SK-N-SH (cell line): ENCODE measurements around the gene HSD3B2.

Experiments
- EP300 ChIP-seq, 2 experiments: IDR thresholded peaks; 2 replicates each; pipeline versions ENCODE4 v1.4.0 to v1.6.1; 2012; ENCODE audit warnings: borderline replicate concordance in 1 of 2, low read depth in 1 of 2, low read length in 1 of 2
- MXI1 ChIP-seq: IDR thresholded peaks from 2 replicates; pipeline ENCODE4 v1.6.1; 2012; ENCODE audit warnings: mild to moderate bottlenecking, low read depth, low read length, improper control_type of control experiment
- POLR2AphosphoS5 ChIP-seq: IDR thresholded peaks from 2 replicates; pipeline ENCODE4 v1.6.1; 2012; ENCODE audit warnings: low read depth, low read length
- RCOR1 ChIP-seq: fragments of 150-350 bp; IDR thresholded peaks from 2 replicates; pipeline ENCODE4 v1.6.1; 2017; ENCODE audit warnings: antibody characterized with exemption, low read length
- REST ChIP-seq: IDR thresholded peaks from 2 replicates; pipeline ENCODE4 v1.6.1; 2012; ENCODE audit warnings: mild to moderate bottlenecking, low read depth, low read length, moderate library complexity
- RFX5 ChIP-seq: IDR thresholded peaks from 2 replicates; pipeline ENCODE4 v1.6.1; 2012; ENCODE audit warnings: mild to moderate bottlenecking, improper control_type of control experiment, low read length
- RXRA ChIP-seq: IDR thresholded peaks from 2 replicates; pipeline ENCODE4 v1.4.0; 2012; ENCODE audit warnings: low read depth, mild to moderate bottlenecking, borderline replicate concordance
- SIN3A ChIP-seq: IDR thresholded peaks from 2 replicates; pipeline ENCODE4 v1.6.1; 2012; ENCODE audit warnings: low read depth, mild to moderate bottlenecking, low read length, moderate library complexity, borderline replicate concordance
- USF2 ChIP-seq: fragments of 150-350 bp; IDR thresholded peaks from 2 replicates; pipeline ENCODE4 v1.6.1; 2017; ENCODE audit warnings: antibody characterized with exemption, low read length, low read depth, borderline replicate concordance
- YY1 ChIP-seq: IDR thresholded peaks from 2 replicates; pipeline ENCODE4 v1.4.0; 2012; ENCODE audit warnings: low read depth, mild to moderate bottlenecking
- ZBTB33 ChIP-seq: IDR thresholded peaks from 2 replicates; pipeline ENCODE4 v1.4.0; 2012; ENCODE audit warnings: low read depth, borderline replicate concordance
- TF ChIP-seq, protein P1 (sequence below): fragments of 200-600 bp; sonication (generic); IDR thresholded peaks from 2 replicates; pipeline ENCODE4 v1.6.1; 2017; ENCODE audit warnings: antibody characterized with exemption, mild to moderate bottlenecking, moderate library complexity

- TF ChIP-seq YY1 (no peak), EP300 (IDR thresholded peaks at IDR 0.05; ENCODE audit: borderline replicate concordance in 1 of 2, low read depth in 1 of 2, low read length in 1 of 2) (no peak), REST (no peak), RXRA (no peak), POLR2AphosphoS5 (no peak), SIN3A (no peak), RFX5 (no peak), RCOR1 (no peak), ZBTB33 (no peak), MXI1 (no peak), USF2 (no peak)
- TF ChIP-seq, protein P1, sequence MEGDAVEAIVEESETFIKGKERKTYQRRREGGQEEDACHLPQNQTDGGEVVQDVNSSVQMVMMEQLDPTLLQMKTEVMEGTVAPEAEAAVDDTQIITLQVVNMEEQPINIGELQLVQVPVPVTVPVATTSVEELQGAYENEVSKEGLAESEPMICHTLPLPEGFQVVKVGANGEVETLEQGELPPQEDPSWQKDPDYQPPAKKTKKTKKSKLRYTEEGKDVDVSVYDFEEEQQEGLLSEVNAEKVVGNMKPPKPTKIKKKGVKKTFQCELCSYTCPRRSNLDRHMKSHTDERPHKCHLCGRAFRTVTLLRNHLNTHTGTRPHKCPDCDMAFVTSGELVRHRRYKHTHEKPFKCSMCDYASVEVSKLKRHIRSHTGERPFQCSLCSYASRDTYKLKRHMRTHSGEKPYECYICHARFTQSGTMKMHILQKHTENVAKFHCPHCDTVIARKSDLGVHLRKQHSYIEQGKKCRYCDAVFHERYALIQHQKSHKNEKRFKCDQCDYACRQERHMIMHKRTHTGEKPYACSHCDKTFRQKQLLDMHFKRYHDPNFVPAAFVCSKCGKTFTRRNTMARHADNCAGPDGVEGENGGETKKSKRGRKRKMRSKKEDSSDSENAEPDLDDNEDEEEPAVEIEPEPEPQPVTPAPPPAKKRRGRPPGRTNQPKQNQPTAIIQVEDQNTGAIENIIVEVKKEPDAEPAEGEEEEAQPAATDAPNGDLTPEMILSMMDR, result no peak
These were observed 48.6 kb downstream of the HSD3B2 start for GRCh38 chr1:119463569-119463968.
